K562 (cell line): ENCODE results near the gene FNDC11. TPM values are rescaled to one million over a fixed set of nuclear protein-coding genes. Genes with fewer than 3 reads are reported as not detected.

Source experiments
- ATAC-seq: fragments of 200-7000 bp; cut with Tn5 transposase; 3 replicates; pipeline ENCODE4 v1.9.1; 2020; ENCODE audit warnings: moderate library complexity
- BruUV-seq: library from RNA; stranded (reverse); fragments of 400-500 nt; replicated peaks from 2 replicates; lab custom pipeline; 2021; lab: Mats Ljungman, UMichigan
- CTCF ChIA-PET: fragments of 300-600 bp; formaldehyde crosslinking; extraction: SDS; loops from one replicate; lab custom pipeline; 2021; ENCODE audit warnings: low intra/inter-chr PET ratio; lab: Yijun Ruan, JAX
- POLR2A ChIA-PET: fragments of 300-600, 350-650 bp; sonication (Branson Sonifier 250); formaldehyde crosslinking; extraction: SDS; loops from one replicate; lab custom pipeline; 2021; ENCODE audit warnings: antibody characterized with exemption, inconsistent platforms; lab: Yijun Ruan, JAX
- DNase-seq, 4 experiments: peaks; one replicate each; pipeline versions ENCODE4 v3.0.0 to v3.0.0-alpha.2; 2011 to 2018; ENCODE audit warnings: low spot score in 3 of 4, mixed read lengths in 3 of 4; ENCODE audit errors: extremely low read depth in 1 of 4
- FAIRE-seq: peaks from 2 replicates; lab custom pipeline; 2011; peaks lifted over from hg19 to GRCh38; lab: Jason Lieb, UNC
- H2AFZ ChIP-seq: 2 replicates; pipeline ENCODE4 v1.6.0; 2011; ENCODE audit warnings: low read depth, low read length, control low read depth, inconsistent platforms
- H3K27ac ChIP-seq: fragments of 200-600 bp; 3 replicates; pipeline ENCODE4 v1.8.0; 2011; ENCODE audit warnings: low read depth, mild to moderate bottlenecking, control low read depth, inconsistent platforms, low read length, moderate library complexity, mixed read lengths; ENCODE audit errors: extremely low read depth
- H3K27me3 ChIP-seq, 2 experiments: fragments of 300-600 bp in 1 of 2; 2 replicates in 1 of 2; 3 replicates in 1 of 2; pipeline versions ENCODE4 v1.6.0 to v1.8.0; 2011; ENCODE audit warnings: inconsistent platforms in 2 of 2, low read length in 2 of 2, mild to moderate bottlenecking in 1 of 2, mixed read lengths in 1 of 2, moderate library complexity in 1 of 2; ENCODE audit not compliant: control insufficient read depth in 2 of 2, insufficient read depth in 2 of 2
- H3K36me3 ChIP-seq: fragments of 300-600 bp; 3 replicates; pipeline ENCODE4 v1.8.0; 2011; ENCODE audit warnings: mild to moderate bottlenecking, low read length, inconsistent platforms; ENCODE audit not compliant: control insufficient read depth, insufficient read depth
- H3K4me1 ChIP-seq, 2 experiments: fragments of 200-600 bp in 1 of 2; replicated peaks in 1 of 2; 2 replicates in 1 of 2; 3 replicates in 1 of 2; pipeline versions ENCODE4 v1.5.1 to v1.8.0; 2011; ENCODE audit warnings: inconsistent platforms in 2 of 2, low read length in 2 of 2, mild to moderate bottlenecking in 1 of 2, mixed read lengths in 1 of 2, moderate library complexity in 1 of 2; ENCODE audit not compliant: control insufficient read depth in 2 of 2, insufficient read depth in 2 of 2
- H3K4me2 ChIP-seq: 2 replicates; pipeline ENCODE4 v1.6.1; 2011; ENCODE audit warnings: low read length, control low read depth, inconsistent platforms, mixed read lengths; ENCODE audit not compliant: insufficient read depth
- H3K4me3 ChIP-seq: fragments of 200-600 bp; sonication (generic), shearing (Covaris generic); 2 replicates; pipeline ENCODE4 v1.5.1; 2016; ENCODE audit warnings: control low read depth, inconsistent platforms
- H3K79me2 ChIP-seq: fragments of 200-600 bp; 3 replicates; pipeline ENCODE4 v1.8.0; 2011; ENCODE audit warnings: low read length, inconsistent platforms; ENCODE audit not compliant: control insufficient read depth, insufficient read depth
- H3K9ac ChIP-seq, 2 experiments: 2 replicates each; pipeline versions ENCODE4 v1.6.0 to v1.6.1; 2011; ENCODE audit warnings: low read depth in 2 of 2, low read length in 2 of 2, control low read depth in 1 of 2, inconsistent platforms in 1 of 2, mild to moderate bottlenecking in 1 of 2, mixed read lengths in 1 of 2; ENCODE audit not compliant: insufficient read depth in 1 of 2
- H3K9me1 ChIP-seq: one replicate; pipeline ENCODE4 v1.6.0; 2011; ENCODE audit warnings: inconsistent platforms, mild to moderate bottlenecking, low read length, moderate library complexity; ENCODE audit not compliant: control insufficient read depth, insufficient read depth
- H3K9me3 ChIP-seq: replicated peaks from 2 replicates; pipeline ENCODE4 v1.5.1; 2011; ENCODE audit warnings: low read depth, low read length, inconsistent platforms; ENCODE audit not compliant: control insufficient read depth, insufficient read depth
- H4K20me1 ChIP-seq: replicated peaks from 2 replicates; pipeline ENCODE4 v1.6.1; 2011; ENCODE audit warnings: low read length, inconsistent platforms, mixed read lengths; ENCODE audit not compliant: control insufficient read depth, insufficient read depth
- CBX3 ChIP-seq, 2 experiments: IDR thresholded peaks; 1 replicate in 1 of 2; 2 replicates in 1 of 2; pipeline ENCODE4 v1.6.1; 2012; ENCODE audit warnings: inconsistent platforms in 2 of 2, low read length in 2 of 2, borderline replicate concordance in 1 of 2, control low read depth in 1 of 2
- ELF4 ChIP-seq: fragments of 450-650 bp; formaldehyde crosslinking; IDR thresholded peaks from 2 replicates; pipeline ENCODE4 v1.4.0; 2022; ENCODE audit warnings: missing genetic modification characterization
- ESRRA ChIP-seq: fragments of 450-650 bp; IDR thresholded peaks from 2 replicates; pipeline ENCODE4 v1.6.1; 2014; ENCODE audit warnings: low read depth, mild to moderate bottlenecking, moderate library complexity, borderline replicate concordance
- FOXP1 ChIP-seq: sonication (generic); formaldehyde crosslinking; IDR thresholded peaks from 2 replicates; pipeline ENCODE4 v1.8.0; 2022; ENCODE audit warnings: mild to moderate bottlenecking, missing genetic modification reagents
- HBP1 ChIP-seq: fragments of 450-650 bp; formaldehyde crosslinking; IDR thresholded peaks from 2 replicates; pipeline ENCODE4 v1.4.0; 2022; ENCODE audit warnings: missing genetic modification characterization
- KAT8 ChIP-seq: fragments of 450-650 bp; IDR thresholded peaks from 2 replicates; pipeline ENCODE4 v1.6.1; 2016; ENCODE audit warnings: low read depth, mild to moderate bottlenecking
- L3MBTL2 ChIP-seq: fragments of 450-650 bp; IDR thresholded peaks from 2 replicates; pipeline ENCODE4 v1.6.1; 2016; ENCODE audit warnings: mild to moderate bottlenecking, moderate library complexity
- MCM2 ChIP-seq: fragments of 450-650 bp; IDR thresholded peaks from 2 replicates; pipeline ENCODE4 v1.6.1; 2017; ENCODE audit warnings: low read depth, mild to moderate bottlenecking
- SAP30 ChIP-seq: fragments of 200-600 bp; sonication (generic); IDR thresholded peaks from 2 replicates; pipeline ENCODE4 v1.6.1; 2012; ENCODE audit warnings: borderline replicate concordance, low read depth, mild to moderate bottlenecking, moderate library complexity, low read length, control low read depth, inconsistent platforms; ENCODE audit not compliant: insufficient read depth, poor library complexity, severe bottlenecking
- WGBS: fragments of 100-300 bp; shearing (Covaris generic); methylation state at CpG from one replicate; pipeline ENCODE4 v1.1.6; 2016; ENCODE audit warnings: low coverage, mixed read lengths; ENCODE audit not compliant: insufficient coverage; ENCODE audit errors: missing lambda C conversion rate; 5-methylcytosine and 5-hydroxymethylcytosine counted together
- in situ Hi-C: fragments of 300-500 bp; cut with MboI; formaldehyde crosslinking; loops from 4 replicates; pipeline ENCODE4 v1.15.0; 2018; ENCODE audit warnings: inconsistent platforms, mixed read lengths
- intact Hi-C: fragments of 100-400 bp; cut with micrococcal nuclease; formaldehyde crosslinking; loops from 2 replicates; pipeline ENCODE4 v1.14.2; 2022
- polyA plus RNA-seq, 8 experiments: library from polyadenylated mRNA; depleted of rRNA in 4 of 8; stranded (reverse) in 5 of 8; unstranded in 3 of 8; fragments of >200 nt; fragmentation: Nextera tagmentation in 2 of 8; fragmentation: Illumina TruSeq in 1 of 8; extraction: Ambion mirVana in 2 of 8; extraction: Trizol in 1 of 8; gene quantifications; 2 replicates each; pipeline versions ENCODE4 v1.2.1 to v1.2.3, GENCODE V29; 2011 to 2014; ENCODE audit warnings: inconsistent platforms in 1 of 8, missing spikeins in 1 of 8
- total RNA-seq, 7 experiments: library from RNA; depleted of rRNA in 6 of 7; stranded (reverse); fragments of >200 nt in 6 of 7; fragmentation: Illumina TruSeq in 2 of 7; extraction: Trizol in 2 of 7; gene quantifications; 2 replicates each; pipeline versions ENCODE4 v1.2.1 to v1.2.3, GENCODE V29; 2011 to 2021; ENCODE audit warnings: low replicate concordance in 1 of 7

The FNDC11 gene
- total and polyA plus RNA-seq, 9 of the 15 experiments (the other 6 are each of a cell fraction or from before 2014, with no cell fraction given): 0.08 to 2.3 (median 0.64) TPM; not detected in 2

GRCh38 chr20:63560856-63561609, 7.1 kb downstream of the FNDC11 start:
- FAIRE-seq: no peak
- ChIA-PET POLR2A (interaction anchor here (0.6 to 0.8 kb wide), 3 partner anchors 9 to 305 kb away, joined by 3 to 5 read pairs (median 4); partner anchors contain the start of gene TPD52L2), CTCF (no interaction called here)
- Histone ChIP-seq H3K27me3 (peaks cover 0 to 23% of the 10 kb centered on the region in 2 experiments; a peak in 2 of 5 replicates), H3K9me3 (no peaks in the 10 kb centered on the region), H3K27ac (no peak overlapping the region), H3K79me2 (no peaks in the 10 kb centered on the region), H3K9ac (peak overlapping the region in 1 of 2 experiments; percentile 64; a peak in 2 of 4 replicates), H3K9me1 (no peaks in the 10 kb centered on the region), H3K4me2 (no peak overlapping the region), H3K4me1 (peaks cover 0 to 84% of the 10 kb centered on the region in 2 experiments; a peak in 2 of 5 replicates), H4K20me1 (no peaks in the 10 kb centered on the region), H2AFZ (no peak overlapping the region), H3K4me3 (no peak overlapping the region), H3K36me3 (no peaks in the 10 kb centered on the region)
- no TSS peak for BruUV-seq
- no peak for ATAC-seq
- no peak for TF ChIP-seq FOXP1 (CRISPR knock-in tag)
- TF ChIP-seq HBP1 (CRISPR knock-in tag): no peak
- no peak for TF ChIP-seq KAT8
- no peak for TF ChIP-seq SAP30
- TF ChIP-seq CBX3 (IDR thresholded peaks at IDR 0.05; ENCODE audit: borderline replicate concordance in 1 of 2, low read length in 2 of 2): no peak
- TF ChIP-seq L3MBTL2: no peak
- no peak for TF ChIP-seq ELF4 (CRISPR knock-in tag)
- no peak for TF ChIP-seq MCM2
- TF ChIP-seq ESRRA: no peak
- in situ Hi-C loops (no loop called here), intact Hi-C loops (no loop called here)
- WGBS: 81% methylated on average over 13 of the region's 26 CpGs
- DNase-seq: no peak
